WTC11 (cell line): ENCODE data around the gene MAP3K5.

ENCODE experiments used
- MYBL2 ChIP-seq: sonication (generic); formaldehyde crosslinking; IDR thresholded peaks from 2 replicates; pipeline ENCODE4 v1.8.1; 2023; ENCODE audit warnings: mild to moderate bottlenecking, moderate library complexity, missing genetic modification reagents
- ZBTB21 ChIP-seq: sonication (generic); formaldehyde crosslinking; IDR thresholded peaks from 2 replicates; pipeline ENCODE4 v1.8.1; 2023; ENCODE audit warnings: mild to moderate bottlenecking, missing genetic modification reagents, borderline replicate concordance
- TF ChIP-seq, protein P1 (sequence below): fragments of 200-600 bp; IDR thresholded peaks from 2 replicates; pipeline ENCODE4 v1.8.0; 2022; ENCODE audit warnings: antibody characterized with exemption
- TF ChIP-seq, protein P2 (sequence below): sonication (generic); formaldehyde crosslinking; IDR thresholded peaks from 2 replicates; pipeline ENCODE4 v1.8.1; 2023; ENCODE audit warnings: mild to moderate bottlenecking, missing genetic modification reagents, moderate library complexity
- TF ChIP-seq, protein P3 (sequence below): sonication (generic); formaldehyde crosslinking; IDR thresholded peaks from 2 replicates; pipeline ENCODE4 v1.8.1; 2022; ENCODE audit warnings: missing genetic modification reagents, borderline replicate concordance

DNA sequence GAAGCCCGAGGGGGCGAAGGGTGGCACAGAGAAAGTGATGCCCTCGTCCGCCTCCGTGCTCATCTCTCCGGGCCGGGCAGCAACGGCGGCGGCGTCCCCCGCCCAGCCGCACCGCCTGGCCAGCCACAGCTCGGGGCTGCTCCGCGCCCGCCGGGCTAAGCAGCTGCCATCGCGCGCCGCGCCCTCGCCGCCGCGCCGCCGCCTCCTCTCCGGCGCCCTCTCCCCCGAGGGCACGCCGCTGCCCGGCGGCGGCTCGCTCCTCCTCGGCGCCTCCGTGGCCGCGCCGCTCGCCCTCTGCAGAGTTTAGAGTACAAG, 225 bp downstream of the MAP3K5 start:
- TF ChIP-seq, protein P1, sequence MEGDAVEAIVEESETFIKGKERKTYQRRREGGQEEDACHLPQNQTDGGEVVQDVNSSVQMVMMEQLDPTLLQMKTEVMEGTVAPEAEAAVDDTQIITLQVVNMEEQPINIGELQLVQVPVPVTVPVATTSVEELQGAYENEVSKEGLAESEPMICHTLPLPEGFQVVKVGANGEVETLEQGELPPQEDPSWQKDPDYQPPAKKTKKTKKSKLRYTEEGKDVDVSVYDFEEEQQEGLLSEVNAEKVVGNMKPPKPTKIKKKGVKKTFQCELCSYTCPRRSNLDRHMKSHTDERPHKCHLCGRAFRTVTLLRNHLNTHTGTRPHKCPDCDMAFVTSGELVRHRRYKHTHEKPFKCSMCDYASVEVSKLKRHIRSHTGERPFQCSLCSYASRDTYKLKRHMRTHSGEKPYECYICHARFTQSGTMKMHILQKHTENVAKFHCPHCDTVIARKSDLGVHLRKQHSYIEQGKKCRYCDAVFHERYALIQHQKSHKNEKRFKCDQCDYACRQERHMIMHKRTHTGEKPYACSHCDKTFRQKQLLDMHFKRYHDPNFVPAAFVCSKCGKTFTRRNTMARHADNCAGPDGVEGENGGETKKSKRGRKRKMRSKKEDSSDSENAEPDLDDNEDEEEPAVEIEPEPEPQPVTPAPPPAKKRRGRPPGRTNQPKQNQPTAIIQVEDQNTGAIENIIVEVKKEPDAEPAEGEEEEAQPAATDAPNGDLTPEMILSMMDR = no peak
- TF ChIP-seq, protein P2, sequence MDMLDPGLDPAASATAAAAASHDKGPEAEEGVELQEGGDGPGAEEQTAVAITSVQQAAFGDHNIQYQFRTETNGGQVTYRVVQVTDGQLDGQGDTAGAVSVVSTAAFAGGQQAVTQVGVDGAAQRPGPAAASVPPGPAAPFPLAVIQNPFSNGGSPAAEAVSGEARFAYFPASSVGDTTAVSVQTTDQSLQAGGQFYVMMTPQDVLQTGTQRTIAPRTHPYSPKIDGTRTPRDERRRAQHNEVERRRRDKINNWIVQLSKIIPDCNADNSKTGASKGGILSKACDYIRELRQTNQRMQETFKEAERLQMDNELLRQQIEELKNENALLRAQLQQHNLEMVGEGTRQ (CRISPR knock-in tag) = no peak
- TF ChIP-seq ZBTB21 (CRISPR knock-in tag) = no peak
- TF ChIP-seq, protein P3, sequence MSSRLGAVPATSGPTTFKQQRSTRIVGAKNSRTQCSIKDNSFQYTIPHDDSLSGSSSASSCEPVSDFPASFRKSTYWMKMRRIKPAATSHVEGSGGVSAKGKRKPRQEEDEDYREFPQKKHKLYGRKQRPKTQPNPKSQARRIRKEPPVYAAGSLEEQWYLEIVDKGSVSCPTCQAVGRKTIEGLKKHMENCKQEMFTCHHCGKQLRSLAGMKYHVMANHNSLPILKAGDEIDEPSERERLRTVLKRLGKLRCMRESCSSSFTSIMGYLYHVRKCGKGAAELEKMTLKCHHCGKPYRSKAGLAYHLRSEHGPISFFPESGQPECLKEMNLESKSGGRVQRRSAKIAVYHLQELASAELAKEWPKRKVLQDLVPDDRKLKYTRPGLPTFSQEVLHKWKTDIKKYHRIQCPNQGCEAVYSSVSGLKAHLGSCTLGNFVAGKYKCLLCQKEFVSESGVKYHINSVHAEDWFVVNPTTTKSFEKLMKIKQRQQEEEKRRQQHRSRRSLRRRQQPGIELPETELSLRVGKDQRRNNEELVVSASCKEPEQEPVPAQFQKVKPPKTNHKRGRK (CRISPR knock-in tag) = no peak
- TF ChIP-seq MYBL2 (CRISPR knock-in tag) = no peak
